Measurements from ENCODE around the gene GAL3ST2.

The GAL3ST2 gene

DNA sequence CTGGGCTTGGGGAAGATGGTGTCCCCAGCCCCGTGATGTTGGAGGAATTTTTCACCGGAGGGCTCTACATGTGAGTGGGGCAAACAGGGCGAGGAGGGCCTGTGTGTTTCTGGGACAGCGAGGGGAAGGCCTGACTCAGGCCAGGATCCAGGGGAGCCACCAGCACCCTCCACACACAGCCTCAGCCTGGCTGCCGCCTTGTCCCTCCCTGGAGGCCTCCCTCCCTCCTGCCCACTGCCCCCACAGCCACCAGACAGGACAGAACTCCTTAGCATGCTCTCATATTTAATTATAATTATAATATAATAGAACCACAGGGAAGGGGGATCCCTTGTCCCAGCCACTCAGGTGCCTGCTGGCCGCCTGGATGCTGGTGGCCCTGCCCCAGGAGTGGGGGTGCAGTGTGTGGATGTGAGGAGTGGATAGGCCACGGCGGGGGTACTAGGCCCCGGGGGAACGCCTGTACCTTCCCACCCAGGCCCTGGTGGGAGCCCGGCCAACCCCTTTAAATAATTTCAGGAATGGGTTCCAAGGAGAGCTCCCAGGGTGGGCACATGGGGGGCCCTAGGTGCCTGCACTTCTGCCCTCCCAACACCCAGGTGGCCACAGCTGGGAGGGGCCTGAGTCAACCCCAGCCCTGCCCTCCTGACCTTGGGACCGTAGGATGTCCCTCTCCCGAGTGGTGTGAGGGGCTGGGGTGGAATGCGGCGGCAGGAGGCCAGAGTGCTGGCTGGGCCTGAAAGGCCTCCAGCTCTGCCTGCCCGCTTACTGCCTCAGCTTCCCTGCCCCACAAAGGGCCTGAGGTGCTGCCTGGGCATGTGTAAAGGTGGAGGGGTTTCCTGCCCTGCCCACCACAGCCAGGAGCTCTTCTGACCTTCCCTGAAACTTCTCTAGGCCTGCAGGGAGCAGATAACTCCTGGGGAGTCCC lies 73.3 kb downstream of the GAL3ST2 start:
- no peak for DNase-seq (ENCODE audit: low read depth)
- no peak overlapping the region for H3K4me3 ChIP-seq (ENCODE audit: low read depth, low read length)
- TF ChIP-seq, protein P1, sequence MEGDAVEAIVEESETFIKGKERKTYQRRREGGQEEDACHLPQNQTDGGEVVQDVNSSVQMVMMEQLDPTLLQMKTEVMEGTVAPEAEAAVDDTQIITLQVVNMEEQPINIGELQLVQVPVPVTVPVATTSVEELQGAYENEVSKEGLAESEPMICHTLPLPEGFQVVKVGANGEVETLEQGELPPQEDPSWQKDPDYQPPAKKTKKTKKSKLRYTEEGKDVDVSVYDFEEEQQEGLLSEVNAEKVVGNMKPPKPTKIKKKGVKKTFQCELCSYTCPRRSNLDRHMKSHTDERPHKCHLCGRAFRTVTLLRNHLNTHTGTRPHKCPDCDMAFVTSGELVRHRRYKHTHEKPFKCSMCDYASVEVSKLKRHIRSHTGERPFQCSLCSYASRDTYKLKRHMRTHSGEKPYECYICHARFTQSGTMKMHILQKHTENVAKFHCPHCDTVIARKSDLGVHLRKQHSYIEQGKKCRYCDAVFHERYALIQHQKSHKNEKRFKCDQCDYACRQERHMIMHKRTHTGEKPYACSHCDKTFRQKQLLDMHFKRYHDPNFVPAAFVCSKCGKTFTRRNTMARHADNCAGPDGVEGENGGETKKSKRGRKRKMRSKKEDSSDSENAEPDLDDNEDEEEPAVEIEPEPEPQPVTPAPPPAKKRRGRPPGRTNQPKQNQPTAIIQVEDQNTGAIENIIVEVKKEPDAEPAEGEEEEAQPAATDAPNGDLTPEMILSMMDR (IDR thresholded peaks at IDR 0.05; ENCODE audit: low read depth, low read length, missing control alignments): no peak

DNA sequence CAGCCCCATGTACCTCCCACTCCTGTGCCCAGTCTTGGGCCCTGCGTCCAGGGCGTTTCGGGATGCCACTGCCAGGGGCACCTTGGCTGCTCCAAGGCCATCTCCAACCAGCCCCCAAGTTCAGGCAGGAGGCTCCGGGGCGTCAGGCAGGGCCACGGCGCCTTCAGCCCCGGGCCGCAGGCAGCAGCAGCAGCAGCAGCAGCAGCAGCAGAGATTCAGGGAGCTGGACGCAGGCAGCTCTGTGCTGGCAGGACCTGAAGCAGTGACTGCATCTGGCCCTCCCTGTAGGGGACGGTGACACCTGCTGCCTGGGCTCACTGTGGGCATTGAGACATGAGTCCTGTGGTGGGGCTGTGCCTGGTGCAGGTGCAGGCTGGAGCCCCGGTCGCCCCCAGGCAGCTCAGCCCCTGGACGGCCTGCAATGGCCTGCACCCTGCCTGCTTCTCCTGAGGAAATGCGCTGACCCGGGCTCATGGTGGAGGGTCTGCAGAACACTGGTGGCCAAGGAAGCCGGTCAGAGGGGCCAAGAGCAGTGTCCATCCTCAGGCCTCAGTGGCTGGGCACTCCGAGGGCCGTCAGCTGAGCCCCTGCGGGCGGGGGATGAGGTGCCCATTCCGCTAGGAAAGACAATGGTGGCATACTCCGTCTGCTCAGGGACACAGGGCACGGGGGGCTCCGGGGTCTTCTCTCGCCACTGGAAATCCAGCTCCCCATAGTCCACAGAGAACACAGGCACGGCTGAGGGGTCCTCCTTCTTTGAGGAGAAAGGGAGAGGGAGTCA lies 74.1 kb downstream of the GAL3ST2 start:
- TF ChIP-seq, protein P1 (IDR thresholded peaks at IDR 0.05; ENCODE audit: low read depth, low read length, missing control alignments): no peak
- no peak overlapping the region for H3K4me3 ChIP-seq (ENCODE audit: low read depth, low read length)
- DNase-seq (ENCODE audit: low read depth): no peak

DNA sequence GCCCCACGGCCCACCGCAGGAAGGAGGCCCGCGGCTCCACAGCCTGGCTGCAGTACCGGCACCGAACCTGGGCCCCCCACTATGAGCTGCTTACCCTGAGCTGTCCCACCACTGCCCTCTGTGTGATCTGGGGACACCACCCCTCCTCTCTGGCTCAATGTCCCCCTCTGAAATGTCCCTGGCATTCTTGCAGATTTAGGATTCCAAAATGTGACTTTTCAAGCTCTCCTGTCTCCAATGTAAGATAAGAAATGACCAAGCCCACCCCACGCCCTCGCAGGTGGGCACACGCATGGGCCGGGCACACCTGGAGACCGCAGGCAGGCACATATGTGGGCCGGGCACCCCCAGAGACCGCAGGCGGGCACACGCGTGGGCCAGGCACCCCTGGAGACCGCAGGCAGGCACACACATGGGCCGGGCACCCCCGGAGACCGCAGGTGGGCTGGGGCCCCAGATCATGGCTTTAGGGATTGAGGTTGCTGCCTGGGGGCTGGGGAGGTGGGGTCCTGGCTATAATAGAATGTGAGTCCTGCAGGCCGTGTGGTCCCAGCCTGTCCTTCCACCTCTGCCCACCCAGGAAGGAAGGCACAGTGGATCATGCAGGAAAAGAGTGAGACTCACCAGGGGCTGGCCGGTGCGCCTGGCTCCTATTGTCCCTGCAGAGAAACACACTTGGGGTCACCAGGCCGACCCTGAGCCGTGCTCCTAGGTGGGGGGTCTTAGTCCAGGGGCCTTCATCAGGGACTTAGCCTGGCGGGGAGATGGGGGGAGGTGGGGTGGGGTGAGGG lies 74.9 kb downstream of the GAL3ST2 start:
- TF ChIP-seq, protein P1 (IDR thresholded peaks at IDR 0.05; ENCODE audit: low read depth, low read length, missing control alignments): no peak
- no peak for DNase-seq (ENCODE audit: low read depth)
- H3K4me3 ChIP-seq (ENCODE audit: low read depth, low read length): no peak overlapping the region

DNA sequence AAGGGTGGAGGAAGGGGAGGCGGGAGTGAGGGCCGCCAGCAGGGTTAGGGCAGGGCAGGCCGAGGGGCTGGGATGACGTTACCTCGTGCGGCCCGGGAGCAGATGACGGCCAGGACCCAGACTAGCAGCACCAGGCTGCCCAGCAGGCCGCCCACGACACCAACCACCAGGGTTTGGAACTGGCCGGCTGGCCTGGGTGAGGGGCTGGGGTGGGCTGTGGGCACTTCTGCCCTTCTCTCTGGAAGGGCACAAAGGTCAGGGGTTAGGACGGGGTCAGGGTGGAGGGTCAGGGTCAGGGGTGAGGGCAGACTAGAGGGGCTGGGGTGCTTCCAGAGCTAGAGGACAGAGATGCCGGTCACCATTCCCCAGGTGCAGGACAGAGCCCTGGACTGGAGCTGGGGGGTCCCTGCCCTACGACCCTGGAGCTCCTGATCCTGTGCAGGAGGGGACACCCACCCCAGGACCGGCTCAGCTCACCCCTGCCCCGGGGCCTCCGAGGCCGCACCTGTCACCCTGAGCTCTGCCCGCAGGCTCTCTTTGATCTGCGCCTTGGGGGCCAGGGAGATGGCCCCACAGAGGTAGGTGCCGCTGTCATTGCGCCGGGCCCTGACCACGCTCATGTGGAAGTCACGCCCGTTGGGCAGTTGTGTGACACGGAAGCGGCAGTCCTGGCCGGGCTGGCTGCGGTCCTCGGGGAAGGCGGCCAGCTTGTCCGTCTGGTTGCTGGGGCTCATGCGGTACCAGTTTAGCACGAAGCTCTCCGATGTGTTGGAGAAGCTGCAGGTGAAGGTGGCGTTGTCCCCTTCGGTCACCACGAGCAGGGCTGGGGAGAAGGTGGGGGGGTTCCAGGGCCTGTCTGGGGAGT lies 75.7 kb downstream of the GAL3ST2 start:
- DNase-seq (ENCODE audit: low read depth): no peak
- TF ChIP-seq, protein P1 (IDR thresholded peaks at IDR 0.05; ENCODE audit: low read depth, low read length, missing control alignments): no peak
- H3K4me3 ChIP-seq (ENCODE audit: low read depth, low read length): no peak overlapping the region

DNA sequence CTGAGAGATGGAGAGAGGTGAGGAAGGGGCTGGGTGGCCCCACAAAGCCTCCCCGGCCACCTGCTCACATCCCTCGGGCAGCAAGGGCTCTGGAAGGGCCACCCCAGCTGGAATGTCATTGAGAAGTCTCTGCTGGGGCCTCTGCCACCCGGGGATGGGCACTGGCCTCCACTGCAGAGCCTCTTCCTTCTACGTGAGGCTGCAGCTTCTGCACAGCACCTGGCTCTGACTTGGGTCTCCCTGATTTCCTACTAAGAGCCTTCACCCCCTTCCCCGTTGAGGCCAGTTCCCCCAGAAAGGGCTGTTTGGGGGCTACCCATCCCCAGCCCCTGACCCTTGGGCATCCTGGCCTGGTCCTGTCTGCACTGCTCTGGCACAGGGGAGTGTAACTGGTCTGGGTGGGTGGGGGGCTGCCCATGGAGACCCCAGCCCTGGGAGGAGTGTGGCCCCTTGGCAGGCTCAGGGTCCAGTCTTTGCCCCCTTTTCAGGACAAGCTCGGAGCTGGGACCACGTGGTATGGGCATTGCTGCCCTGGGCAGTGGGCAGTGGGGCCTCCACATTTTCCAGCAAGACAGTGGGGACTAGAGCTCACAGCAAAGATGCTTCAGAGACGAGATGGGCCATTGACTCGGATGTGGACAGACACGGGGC lies 76.5 kb downstream of the GAL3ST2 start:
- TF ChIP-seq, protein P1 (IDR thresholded peaks at IDR 0.05; ENCODE audit: low read depth, low read length, missing control alignments): no peak
- no peak overlapping the region for H3K4me3 ChIP-seq (ENCODE audit: low read depth, low read length)
- no peak for DNase-seq (ENCODE audit: low read depth)

Measured in GM12864 (cell line).